MM.1S (cell line): ENCODE data around the gene VAPB.

Source experiments
- DNase-seq: peaks from one replicate; pipeline ENCODE4 v3.0.0-alpha.2; 2015
- H2AFZ ChIP-seq: fragments of 300-600 bp; sonication (generic); 2 replicates; pipeline ENCODE4 v1.6.0; 2016; ENCODE audit warnings: antibody characterized with exemption, low read length
- H3F3A ChIP-seq: fragments of 300-600 bp; sonication (generic); 2 replicates; pipeline ENCODE4 v1.6.1; 2016; ENCODE audit warnings: mild to moderate bottlenecking, antibody characterized with exemption, low read length, moderate library complexity, mixed read lengths; ENCODE audit not compliant: insufficient read depth
- H3K27ac ChIP-seq: fragments of 300-600 bp; sonication (generic); 2 replicates; pipeline ENCODE4 v1.5.1; 2016; ENCODE audit warnings: mild to moderate bottlenecking, low read length
- H3K27me3 ChIP-seq: fragments of 300-600 bp; sonication (generic); replicated peaks from 2 replicates; pipeline ENCODE4 v1.6.0; 2016; ENCODE audit warnings: low read length; ENCODE audit not compliant: insufficient read depth
- H3K36me3 ChIP-seq: fragments of 300-600 bp; sonication (generic); replicated peaks from 2 replicates; pipeline ENCODE4 v1.6.1; 2016; ENCODE audit warnings: mild to moderate bottlenecking, low read length, mixed read lengths; ENCODE audit not compliant: insufficient read depth
- H3K4me1 ChIP-seq: fragments of 300-600 bp; sonication (generic); 2 replicates; pipeline ENCODE4 v1.6.1; 2016; ENCODE audit warnings: low read length, mixed read lengths
- H3K4me2 ChIP-seq: fragments of 300-600 bp; sonication (generic); 2 replicates; pipeline ENCODE4 v1.6.0; 2016; ENCODE audit warnings: low read depth, low read length
- H3K4me3 ChIP-seq: fragments of 300-600 bp; sonication (generic); 2 replicates; pipeline ENCODE4 v1.5.1; 2016; ENCODE audit warnings: low read length, mixed read lengths
- H3K79me2 ChIP-seq: fragments of 300-600 bp; sonication (generic); 2 replicates; pipeline ENCODE4 v1.6.1; 2016; ENCODE audit warnings: mixed run types, low read length, mixed read lengths
- H3K9ac ChIP-seq: fragments of 300-600 bp; sonication (generic); 2 replicates; pipeline ENCODE4 v1.6.1; 2016; ENCODE audit warnings: low read length, mixed read lengths
- H3K9me2 ChIP-seq: fragments of 300-600 bp; sonication (generic); replicated peaks from 2 replicates; pipeline ENCODE4 v1.6.1; 2016; ENCODE audit warnings: mild to moderate bottlenecking, low read length, mixed read lengths; ENCODE audit not compliant: insufficient read depth
- H3K9me3 ChIP-seq: fragments of 300-600 bp; sonication (generic); replicated peaks from 2 replicates; pipeline ENCODE4 v1.6.1; 2016; ENCODE audit warnings: mild to moderate bottlenecking, low read length, mixed read lengths; ENCODE audit not compliant: insufficient read depth
- H4K20me1 ChIP-seq: fragments of 300-600 bp; sonication (generic); 2 replicates; pipeline ENCODE4 v1.6.1; 2016; ENCODE audit warnings: mild to moderate bottlenecking, low read length, moderate library complexity, mixed read lengths; ENCODE audit not compliant: insufficient read depth
- CTCF ChIP-seq: fragments of 300-600 bp; sonication (generic); IDR thresholded peaks from 2 replicates; pipeline ENCODE4 v1.5.1; 2016; ENCODE audit warnings: antibody characterized with exemption, low read length, mixed read lengths
- EZH2 ChIP-seq: fragments of 300-600 bp; sonication (generic); optimal IDR thresholded peaks from 2 replicates; pipeline ENCODE3; 2017; ENCODE audit warnings: low read depth, mild to moderate bottlenecking, antibody characterized with exemption, low read length, mixed read lengths
- EZH2phosphoT487 ChIP-seq: fragments of 300-600 bp; sonication (generic); IDR thresholded peaks from 2 replicates; pipeline ENCODE4 v1.6.1; 2018; ENCODE audit warnings: antibody characterized with exemption, low read length

The VAPB gene

GRCh38 chr20:58352468-58352867, 36.6 kb upstream of the VAPB start:
- Histone ChIP-seq H3K27me3 (no peaks in the 10 kb centered on the region), H4K20me1 (no peaks in the 10 kb centered on the region), H3K36me3 (no peaks in the 10 kb centered on the region), H3K27ac (no peak overlapping the region), H3K9me3 (no peaks in the 10 kb centered on the region), H3K4me2 (no peak overlapping the region), H2AFZ (no peak overlapping the region), H3K4me3 (no peak overlapping the region), H3K9ac (no peak overlapping the region), H3F3A (no peaks in the 10 kb centered on the region), H3K4me1 (no peaks in the 10 kb centered on the region), H3K79me2 (no peaks in the 10 kb centered on the region), H3K9me2 (no peaks in the 10 kb centered on the region)
- DNase-seq: no peak
- TF ChIP-seq CTCF (no peak), EZH2phosphoT487 (no peak), EZH2 (no peak)

DNA sequence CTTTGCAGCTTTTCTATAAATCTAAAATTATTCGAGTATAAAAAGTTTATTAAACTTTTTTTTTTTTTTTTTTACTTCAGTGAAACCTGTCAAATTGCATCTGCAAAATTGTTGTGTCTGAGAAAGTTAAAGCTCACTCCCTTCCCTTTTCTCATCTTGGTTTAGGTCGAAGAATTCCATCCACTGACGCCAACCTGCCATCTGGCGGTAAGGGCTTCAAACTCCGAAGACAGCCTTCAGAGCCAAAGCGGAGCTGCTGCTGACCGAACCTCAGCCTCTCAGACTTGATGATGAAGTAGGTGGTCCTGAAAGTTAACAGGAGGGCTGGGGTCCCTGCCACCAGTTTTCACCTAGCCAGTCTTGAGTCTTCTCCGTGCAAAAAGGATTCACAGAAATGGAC, 29.6 kb upstream of the VAPB start:
- Histone ChIP-seq H3K4me2 (no peak overlapping the region), H3K9me2 (no peaks in the 10 kb centered on the region), H3K27me3 (no peaks in the 10 kb centered on the region), H3K9me3 (no peaks in the 10 kb centered on the region), H3K27ac (no peak overlapping the region), H3K9ac (no peak overlapping the region), H3K79me2 (no peaks in the 10 kb centered on the region), H3K4me3 (no peak overlapping the region), H3K36me3 (peaks cover 3% of the 10 kb centered on the region; the same call in 1 of the 2 replicates), H3F3A (no peaks in the 10 kb centered on the region), H2AFZ (no peak overlapping the region), H3K4me1 (no peaks in the 10 kb centered on the region), H4K20me1 (no peaks in the 10 kb centered on the region)
- no peak for DNase-seq
- TF ChIP-seq EZH2phosphoT487: no peak
- TF ChIP-seq CTCF: no peak
- TF ChIP-seq EZH2: no peak

GRCh38 chr20:58360936-58361335, 28.1 kb upstream of the VAPB start:
- Histone ChIP-seq H3K79me2 (no peaks in the 10 kb centered on the region), H3K4me2 (no peak overlapping the region), H4K20me1 (no peaks in the 10 kb centered on the region), H3K4me3 (no peak overlapping the region), H3K27ac (no peak overlapping the region), H3K36me3 (peaks cover 3% of the 10 kb centered on the region; the same call in 1 of the 2 replicates), H3K27me3 (no peaks in the 10 kb centered on the region), H3K9me3 (no peaks in the 10 kb centered on the region), H3K9me2 (no peaks in the 10 kb centered on the region), H3F3A (no peaks in the 10 kb centered on the region), H2AFZ (no peak overlapping the region), H3K4me1 (no peaks in the 10 kb centered on the region), H3K9ac (no peak overlapping the region)
- no peak for DNase-seq
- TF ChIP-seq EZH2phosphoT487: no peak
- no peak for TF ChIP-seq EZH2
- no peak for TF ChIP-seq CTCF
